SK-N-SH treated with all-trans-retinoic acid at 6 μM for 48 hours (cell line): ENCODE measurements around the gene SLC19A1.

ENCODE experiments used
- ARNTL ChIP-seq: fragments of 450-650 bp; formaldehyde crosslinking; IDR thresholded peaks from 2 replicates; pipeline ENCODE4 v1.5.0; 2020; ENCODE audit warnings: low read depth, mild to moderate bottlenecking, moderate library complexity, borderline replicate concordance
- GLIS3 ChIP-seq: fragments of 250-450 bp; sonication (Bioruptor Pico); IDR thresholded peaks from 2 replicates; pipeline ENCODE4 v1.5.0; 2020; ENCODE audit warnings: mild to moderate bottlenecking, moderate library complexity
- RARB ChIP-seq: fragments of 250-450 bp; sonication (Bioruptor Pico); IDR thresholded peaks from 2 replicates; pipeline ENCODE4 v1.8.0; 2021; ENCODE audit warnings: mild to moderate bottlenecking, moderate library complexity
- TCF4 ChIP-seq: fragments of 250-450 bp; sonication (Bioruptor Pico); IDR thresholded peaks from 2 replicates; pipeline ENCODE4 v1.8.0; 2021; ENCODE audit warnings: mild to moderate bottlenecking, moderate library complexity, borderline replicate concordance
- TOX ChIP-seq: fragments of 250-450 bp; sonication (Bioruptor Pico); IDR thresholded peaks from 2 replicates; pipeline ENCODE4 v1.8.0; 2021; ENCODE audit warnings: mild to moderate bottlenecking, moderate library complexity, borderline replicate concordance
- ZFP3 ChIP-seq: fragments of 250-450 bp; sonication (Bioruptor Pico); IDR thresholded peaks from 2 replicates; pipeline ENCODE4 v1.5.0; 2020; ENCODE audit warnings: mild to moderate bottlenecking, moderate library complexity
- ZFP30 ChIP-seq: fragments of 450-650 bp; formaldehyde crosslinking; IDR thresholded peaks from 2 replicates; pipeline ENCODE4 v1.5.0; 2022; ENCODE audit warnings: mild to moderate bottlenecking, moderate library complexity
- ZNF8 ChIP-seq: fragments of 450-650 bp; formaldehyde crosslinking; IDR thresholded peaks from 2 replicates; pipeline ENCODE4 v1.5.0; 2020; ENCODE audit warnings: mild to moderate bottlenecking, moderate library complexity
- TF ChIP-seq, protein P1 (sequence below): fragments of 250-450 bp; sonication (Bioruptor Pico); IDR thresholded peaks from 2 replicates; pipeline ENCODE4 v1.5.0; 2020; ENCODE audit warnings: mild to moderate bottlenecking, moderate library complexity
- TF ChIP-seq, protein P2 (sequence below): fragments of 250-450 bp; sonication (Bioruptor Pico); IDR thresholded peaks from 2 replicates; pipeline ENCODE4 v1.8.0; 2020; ENCODE audit warnings: mild to moderate bottlenecking, moderate library complexity, borderline replicate concordance
- TF ChIP-seq, protein P3 (sequence below): fragments of 250-450 bp; sonication (Bioruptor Pico); IDR thresholded peaks from 2 replicates; pipeline ENCODE4 v1.8.0; 2021; ENCODE audit warnings: low read depth, mild to moderate bottlenecking, moderate library complexity, borderline replicate concordance

DNA sequence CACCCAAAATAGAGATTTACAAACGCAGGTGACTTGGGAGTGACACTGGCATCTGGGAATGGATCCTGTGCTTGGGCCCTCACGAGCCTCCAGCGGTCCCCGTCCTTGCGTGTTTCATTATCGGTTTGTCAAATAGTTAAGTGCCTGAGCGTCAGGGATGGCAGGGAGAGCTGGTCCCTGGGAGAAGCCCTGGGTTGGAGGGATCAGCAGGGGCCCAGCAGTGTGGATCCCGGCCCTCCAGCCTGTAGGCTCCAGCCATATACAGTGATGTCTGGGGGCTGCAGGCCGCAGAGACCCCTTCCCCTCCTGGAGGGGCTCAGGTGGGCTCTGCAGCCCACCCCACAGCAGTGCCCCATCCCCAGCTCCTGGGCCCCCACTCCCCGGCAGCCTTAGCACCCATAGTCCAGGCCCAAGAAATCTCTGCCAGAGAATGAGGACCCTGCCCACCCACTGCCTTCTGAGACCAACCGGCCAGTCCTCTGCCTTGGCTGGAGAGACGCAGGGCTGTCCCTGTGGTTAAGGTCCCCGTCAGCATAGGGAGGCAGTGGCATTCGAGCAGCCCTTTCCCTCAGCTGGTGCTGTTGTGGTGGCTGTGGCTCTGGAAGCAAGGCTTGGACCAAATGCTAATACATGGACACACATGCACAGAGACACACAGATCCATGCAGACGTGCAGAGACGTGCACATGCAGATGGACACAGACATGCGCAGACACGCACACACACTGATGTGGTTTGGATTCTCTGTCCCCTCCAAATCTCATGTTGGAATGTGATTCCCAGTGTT is 2.4 kb upstream of the SLC19A1 start:
- TF ChIP-seq ZFP3 (CRISPR knock-in tag) (no peak), RARB (CRISPR knock-in tag) (no peak), ARNTL (CRISPR knock-in tag) (no peak), ZNF8 (CRISPR knock-in tag) (no peak), GLIS3 (CRISPR knock-in tag) (no peak), ZFP30 (CRISPR knock-in tag) (no peak), TOX (CRISPR knock-in tag) (no peak), TCF4 (CRISPR knock-in tag) (no peak)
- TF ChIP-seq, protein P1, sequence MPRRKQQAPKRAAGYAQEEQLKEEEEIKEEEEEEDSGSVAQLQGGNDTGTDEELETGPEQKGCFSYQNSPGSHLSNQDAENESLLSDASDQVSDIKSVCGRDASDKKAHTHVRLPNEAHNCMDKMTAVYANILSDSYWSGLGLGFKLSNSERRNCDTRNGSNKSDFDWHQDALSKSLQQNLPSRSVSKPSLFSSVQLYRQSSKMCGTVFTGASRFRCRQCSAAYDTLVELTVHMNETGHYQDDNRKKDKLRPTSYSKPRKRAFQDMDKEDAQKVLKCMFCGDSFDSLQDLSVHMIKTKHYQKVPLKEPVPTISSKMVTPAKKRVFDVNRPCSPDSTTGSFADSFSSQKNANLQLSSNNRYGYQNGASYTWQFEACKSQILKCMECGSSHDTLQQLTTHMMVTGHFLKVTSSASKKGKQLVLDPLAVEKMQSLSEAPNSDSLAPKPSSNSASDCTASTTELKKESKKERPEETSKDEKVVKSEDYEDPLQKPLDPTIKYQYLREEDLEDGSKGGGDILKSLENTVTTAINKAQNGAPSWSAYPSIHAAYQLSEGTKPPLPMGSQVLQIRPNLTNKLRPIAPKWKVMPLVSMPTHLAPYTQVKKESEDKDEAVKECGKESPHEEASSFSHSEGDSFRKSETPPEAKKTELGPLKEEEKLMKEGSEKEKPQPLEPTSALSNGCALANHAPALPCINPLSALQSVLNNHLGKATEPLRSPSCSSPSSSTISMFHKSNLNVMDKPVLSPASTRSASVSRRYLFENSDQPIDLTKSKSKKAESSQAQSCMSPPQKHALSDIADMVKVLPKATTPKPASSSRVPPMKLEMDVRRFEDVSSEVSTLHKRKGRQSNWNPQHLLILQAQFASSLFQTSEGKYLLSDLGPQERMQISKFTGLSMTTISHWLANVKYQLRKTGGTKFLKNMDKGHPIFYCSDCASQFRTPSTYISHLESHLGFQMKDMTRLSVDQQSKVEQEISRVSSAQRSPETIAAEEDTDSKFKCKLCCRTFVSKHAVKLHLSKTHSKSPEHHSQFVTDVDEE (CRISPR knock-in tag), result no peak
- TF ChIP-seq, protein P2, sequence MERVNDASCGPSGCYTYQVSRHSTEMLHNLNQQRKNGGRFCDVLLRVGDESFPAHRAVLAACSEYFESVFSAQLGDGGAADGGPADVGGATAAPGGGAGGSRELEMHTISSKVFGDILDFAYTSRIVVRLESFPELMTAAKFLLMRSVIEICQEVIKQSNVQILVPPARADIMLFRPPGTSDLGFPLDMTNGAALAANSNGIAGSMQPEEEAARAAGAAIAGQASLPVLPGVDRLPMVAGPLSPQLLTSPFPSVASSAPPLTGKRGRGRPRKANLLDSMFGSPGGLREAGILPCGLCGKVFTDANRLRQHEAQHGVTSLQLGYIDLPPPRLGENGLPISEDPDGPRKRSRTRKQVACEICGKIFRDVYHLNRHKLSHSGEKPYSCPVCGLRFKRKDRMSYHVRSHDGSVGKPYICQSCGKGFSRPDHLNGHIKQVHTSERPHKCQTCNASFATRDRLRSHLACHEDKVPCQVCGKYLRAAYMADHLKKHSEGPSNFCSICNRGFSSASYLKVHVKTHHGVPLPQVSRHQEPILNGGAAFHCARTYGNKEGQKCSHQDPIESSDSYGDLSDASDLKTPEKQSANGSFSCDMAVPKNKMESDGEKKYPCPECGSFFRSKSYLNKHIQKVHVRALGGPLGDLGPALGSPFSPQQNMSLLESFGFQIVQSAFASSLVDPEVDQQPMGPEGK (CRISPR knock-in tag), result no peak
- TF ChIP-seq, protein P3, sequence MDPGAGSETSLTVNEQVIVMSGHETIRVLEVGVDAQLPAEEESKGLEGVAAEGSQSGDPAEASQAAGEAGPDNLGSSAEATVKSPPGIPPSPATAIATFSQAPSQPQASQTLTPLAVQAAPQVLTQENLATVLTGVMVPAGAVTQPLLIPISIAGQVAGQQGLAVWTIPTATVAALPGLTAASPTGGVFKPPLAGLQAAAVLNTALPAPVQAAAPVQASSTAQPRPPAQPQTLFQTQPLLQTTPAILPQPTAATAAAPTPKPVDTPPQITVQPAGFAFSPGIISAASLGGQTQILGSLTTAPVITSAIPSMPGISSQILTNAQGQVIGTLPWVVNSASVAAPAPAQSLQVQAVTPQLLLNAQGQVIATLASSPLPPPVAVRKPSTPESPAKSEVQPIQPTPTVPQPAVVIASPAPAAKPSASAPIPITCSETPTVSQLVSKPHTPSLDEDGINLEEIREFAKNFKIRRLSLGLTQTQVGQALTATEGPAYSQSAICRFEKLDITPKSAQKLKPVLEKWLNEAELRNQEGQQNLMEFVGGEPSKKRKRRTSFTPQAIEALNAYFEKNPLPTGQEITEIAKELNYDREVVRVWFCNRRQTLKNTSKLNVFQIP (CRISPR knock-in tag), result no peak
